PC-3 (cell line): ENCODE measurements around the gene SLC5A6. TPM values are rescaled to one million over a fixed set of nuclear protein-coding genes. Genes with fewer than 3 reads are reported as not detected.

Source experiments
- ATAC-seq: fragments of 200-7000 bp; cut with Tn5 transposase; 2 replicates; pipeline ENCODE4 v1.9.1; 2020; ENCODE audit warnings: mild to moderate bottlenecking, moderate library complexity
- BruUV-seq: library from RNA; stranded (reverse); fragments of 400-500 nt; replicated peaks from 2 replicates; lab custom pipeline; 2021; lab: Mats Ljungman, UMichigan
- CTCF ChIA-PET: fragments of 300-600 bp; sonication (Branson Sonifier 250); formaldehyde crosslinking; loops from one replicate; lab custom pipeline; 2022; ENCODE audit warnings: antibody characterized with exemption; lab: Charles Lee
- POLR2A ChIA-PET: fragments of 300-600 bp; sonication (Branson Sonifier 250); formaldehyde crosslinking; loops from one replicate; lab custom pipeline; 2022; ENCODE audit warnings: antibody characterized with exemption; ENCODE audit not compliant: unreplicated experiment; lab: Charles Lee
- DNase-seq: peaks from one replicate; pipeline ENCODE4 v3.0.0-alpha.2; 2015
- H2AFZ ChIP-seq: fragments of 300-600 bp; sonication (generic); 2 replicates; pipeline ENCODE4 v1.6.0; 2016; ENCODE audit warnings: antibody characterized with exemption, low read length
- H3F3A ChIP-seq: fragments of 300-600 bp; sonication (generic); one replicate; pipeline ENCODE4 v1.6.0; 2017; ENCODE audit warnings: antibody characterized with exemption, low read length, control low read depth, mild to moderate bottlenecking; ENCODE audit not compliant: unreplicated experiment
- H3K27ac ChIP-seq: fragments of 300-600 bp; sonication (generic); 2 replicates; pipeline ENCODE4 v1.5.1; 2016; ENCODE audit warnings: mild to moderate bottlenecking, low read length
- H3K27me3 ChIP-seq: fragments of 300-600 bp; sonication (generic); 2 replicates; pipeline ENCODE4 v1.6.1; 2016; ENCODE audit warnings: low read length, mixed read lengths
- H3K36me3 ChIP-seq: fragments of 300-600 bp; sonication (generic); 2 replicates; pipeline ENCODE4 v1.6.1; 2016; ENCODE audit warnings: low read depth, mixed run types, low read length, mixed read lengths
- H3K4me1 ChIP-seq: fragments of 300-600 bp; sonication (generic); 2 replicates; pipeline ENCODE4 v1.5.1; 2016; ENCODE audit warnings: low read length; ENCODE audit not compliant: insufficient read depth
- H3K4me2 ChIP-seq: fragments of 300-600 bp; sonication (generic); 2 replicates; pipeline ENCODE4 v1.6.0; 2016; ENCODE audit warnings: low read length
- H3K4me3 ChIP-seq: fragments of 300-600 bp; sonication (generic); 2 replicates; pipeline ENCODE4 v1.5.1; 2016; ENCODE audit warnings: mild to moderate bottlenecking, low read length, mixed read lengths
- H3K79me2 ChIP-seq: fragments of 300-600 bp; sonication (generic); 2 replicates; pipeline ENCODE4 v1.6.1; 2017; ENCODE audit warnings: low read length, mixed read lengths
- H3K9ac ChIP-seq: fragments of 300-600 bp; sonication (generic); 2 replicates; pipeline ENCODE4 v1.6.0; 2016; ENCODE audit warnings: mild to moderate bottlenecking, low read length
- H3K9me2 ChIP-seq: fragments of 300-600 bp; sonication (generic); replicated peaks from 2 replicates; pipeline ENCODE4 v1.6.1; 2016; ENCODE audit warnings: mixed run types, low read length, mixed read lengths
- H3K9me3 ChIP-seq: fragments of 300-600 bp; sonication (generic); 2 replicates; pipeline ENCODE4 v1.6.1; 2016; ENCODE audit warnings: low read length, mixed read lengths
- H4K20me1 ChIP-seq: fragments of 300-600 bp; sonication (generic); 2 replicates; pipeline ENCODE4 v1.6.1; 2016; ENCODE audit warnings: low read length, mixed read lengths
- EZH2 ChIP-seq: fragments of 300-600 bp; sonication (generic); IDR thresholded peaks from one replicate; pipeline ENCODE4 v1.6.1; 2017; ENCODE audit warnings: antibody characterized with exemption, mild to moderate bottlenecking, low read length; ENCODE audit not compliant: unreplicated experiment
- EZH2phosphoT487 ChIP-seq: fragments of 300-600 bp; sonication (generic); IDR thresholded peaks from 2 replicates; pipeline ENCODE4 v1.6.1; 2018; ENCODE audit warnings: mild to moderate bottlenecking, antibody characterized with exemption, low read length, borderline replicate concordance
- intact Hi-C: fragments of 100-400 bp; cut with micrococcal nuclease; formaldehyde crosslinking; loops from 2 replicates; pipeline ENCODE4 v1.9.0; 2023
- total RNA-seq: library from RNA; depleted of rRNA; stranded (reverse); fragments of >200 nt; gene quantifications from 2 replicates; pipeline ENCODE4 v1.2.3, GENCODE V29; 2014
- TF ChIP-seq, protein P1 (sequence below): fragments of 300-600 bp; sonication (generic); conservative IDR thresholded peaks from 2 replicates; pipeline ENCODE4 v1.5.1; 2017; ENCODE audit warnings: antibody characterized with exemption, low read depth, mild to moderate bottlenecking, low read length

SLC5A6 gene
- total RNA-seq, 1 experiment from 2014 or later, result 48.1 TPM

GRCh38 chr2:27218614-27219013 is 6.5 kb upstream of the SLC5A6 start:
- Histone ChIP-seq H3K36me3 (peaks cover 36% of the 10 kb centered on the region), H3K9ac (peak overlapping the region; percentile 98), H3K4me1 (peaks cover 17% of the 10 kb centered on the region), H3F3A (no peaks in the 10 kb centered on the region), H3K9me3 (no peaks in the 10 kb centered on the region), H3K4me2 (peak overlapping the region; percentile 95), H2AFZ (no peak overlapping the region), H3K9me2 (no peaks in the 10 kb centered on the region), H3K27me3 (no peaks in the 10 kb centered on the region), H3K27ac (no peak overlapping the region), H3K79me2 (peaks cover 32% of the 10 kb centered on the region), H3K4me3 (peak overlapping the region; percentile 72), H4K20me1 (no peaks in the 10 kb centered on the region)
- BruUV-seq, result no TSS peak
- CTCF ChIA-PET, result no interaction called here
- ATAC-seq, result no peak
- intact Hi-C loops, result no loop called here
- POLR2A ChIA-PET, result no interaction called here
- TF ChIP-seq EZH2phosphoT487, result no peak
- TF ChIP-seq, protein P1, sequence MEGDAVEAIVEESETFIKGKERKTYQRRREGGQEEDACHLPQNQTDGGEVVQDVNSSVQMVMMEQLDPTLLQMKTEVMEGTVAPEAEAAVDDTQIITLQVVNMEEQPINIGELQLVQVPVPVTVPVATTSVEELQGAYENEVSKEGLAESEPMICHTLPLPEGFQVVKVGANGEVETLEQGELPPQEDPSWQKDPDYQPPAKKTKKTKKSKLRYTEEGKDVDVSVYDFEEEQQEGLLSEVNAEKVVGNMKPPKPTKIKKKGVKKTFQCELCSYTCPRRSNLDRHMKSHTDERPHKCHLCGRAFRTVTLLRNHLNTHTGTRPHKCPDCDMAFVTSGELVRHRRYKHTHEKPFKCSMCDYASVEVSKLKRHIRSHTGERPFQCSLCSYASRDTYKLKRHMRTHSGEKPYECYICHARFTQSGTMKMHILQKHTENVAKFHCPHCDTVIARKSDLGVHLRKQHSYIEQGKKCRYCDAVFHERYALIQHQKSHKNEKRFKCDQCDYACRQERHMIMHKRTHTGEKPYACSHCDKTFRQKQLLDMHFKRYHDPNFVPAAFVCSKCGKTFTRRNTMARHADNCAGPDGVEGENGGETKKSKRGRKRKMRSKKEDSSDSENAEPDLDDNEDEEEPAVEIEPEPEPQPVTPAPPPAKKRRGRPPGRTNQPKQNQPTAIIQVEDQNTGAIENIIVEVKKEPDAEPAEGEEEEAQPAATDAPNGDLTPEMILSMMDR, result no peak
- no peak for TF ChIP-seq EZH2
- no peak for DNase-seq

DNA sequence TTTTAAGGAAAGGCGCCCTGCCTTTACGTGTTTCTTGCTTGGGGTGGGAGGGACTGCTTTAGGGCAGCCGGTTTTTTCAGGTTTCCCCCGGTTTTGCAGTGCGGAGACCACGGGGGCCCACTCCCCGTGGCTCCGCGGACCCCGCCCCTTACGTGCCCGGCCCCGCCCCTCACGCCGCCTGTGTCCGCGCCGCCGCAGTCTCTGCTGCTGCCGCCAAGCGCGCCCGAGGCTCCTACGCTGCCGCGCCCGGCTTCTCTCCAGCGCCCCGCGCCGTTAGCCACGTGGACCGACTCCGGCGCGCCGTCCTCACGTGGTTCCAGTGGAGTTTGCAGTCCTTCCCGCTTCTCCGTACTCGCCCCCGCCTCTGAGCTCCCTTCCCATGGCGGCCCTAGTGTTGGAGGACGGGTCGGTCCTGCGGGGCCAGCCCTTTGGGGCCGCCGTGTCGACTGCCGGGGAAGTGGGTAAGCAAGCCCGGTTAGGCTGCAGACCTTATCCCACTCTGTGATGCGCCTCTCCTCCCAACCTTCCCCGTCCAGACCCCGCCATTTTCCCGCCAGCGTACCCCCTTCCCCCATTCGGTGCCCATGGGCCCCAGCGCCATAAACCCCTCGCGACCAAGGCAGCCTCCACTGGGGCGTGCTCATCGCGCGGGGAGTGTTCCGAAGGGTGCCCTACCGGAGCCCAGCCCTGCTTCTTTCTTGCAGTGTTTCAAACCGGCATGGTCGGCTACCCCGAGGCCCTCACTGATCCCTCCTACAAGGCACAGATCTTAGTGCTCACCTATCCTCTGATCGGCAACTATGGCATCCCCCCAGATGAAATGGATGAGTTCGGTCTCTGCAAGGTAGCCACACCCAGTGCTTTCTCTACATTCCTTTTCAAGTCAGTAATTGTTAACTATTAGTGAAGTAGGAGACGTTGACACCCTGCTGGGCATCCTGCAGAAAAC is 5.4 kb upstream of the SLC5A6 start, which contains the start of gene CAD:
Gene CAD (plus strand): TSS at position 197 of the 949 bp plus-strand sequence. CDS start 183 bp downstream, at position 380.
- H3K9me2 ChIP-seq, result no peaks in the 10 kb centered on the region
- H3K27me3 ChIP-seq, result no peaks in the 10 kb centered on the region
- peak; percentile 83 for ATAC-seq
- peak within 1 kb of the TSS; percentile 98 for H3K9ac ChIP-seq
- intact Hi-C loops, result no loop called here
- H3K4me3 ChIP-seq, result peak within 1 kb of the TSS; percentile 72
- no peaks in the 10 kb centered on the region for H3F3A ChIP-seq
- peaks cover 29% of the 10 kb centered on the region for H3K36me3 ChIP-seq
- peak within 1 kb of the TSS; percentile 57 for H3K27ac ChIP-seq
- TF ChIP-seq, protein P1, result 0 out of 2 replicates have a peak, but pooled peaks have one; percentile 15
- no peak for TF ChIP-seq EZH2phosphoT487
- ChIA-PET CTCF (no interaction called here), POLR2A (no interaction called here)
- H3K4me2 ChIP-seq, result peak within 1 kb of the TSS; percentile 95
- peak within 1 kb of the TSS; percentile 79 for H2AFZ ChIP-seq
- peaks cover 44% of the 10 kb centered on the region for H3K79me2 ChIP-seq
- TSS peak; percentile 16 for BruUV-seq
- peaks cover 24% of the 10 kb centered on the region for H3K4me1 ChIP-seq
- DNase-seq, result peak; percentile 82
- H4K20me1 ChIP-seq, result no peaks in the 10 kb centered on the region
- no peaks in the 10 kb centered on the region for H3K9me3 ChIP-seq
